HG03159 (cell line): Measurements from ENCODE around the gene CLNK.
A peak's percentile ranks its signal among the peaks of the same experiment; 100 is the strongest.

Experiments used
- ATAC-seq: cut with Tn5 transposase; IDR thresholded peaks from one replicate; pipeline ENCODE4 v1.9.1; 2021; ENCODE audit warnings: mild to moderate bottlenecking, moderate library complexity; ENCODE audit not compliant: unreplicated experiment

Gene CLNK

DNA sequence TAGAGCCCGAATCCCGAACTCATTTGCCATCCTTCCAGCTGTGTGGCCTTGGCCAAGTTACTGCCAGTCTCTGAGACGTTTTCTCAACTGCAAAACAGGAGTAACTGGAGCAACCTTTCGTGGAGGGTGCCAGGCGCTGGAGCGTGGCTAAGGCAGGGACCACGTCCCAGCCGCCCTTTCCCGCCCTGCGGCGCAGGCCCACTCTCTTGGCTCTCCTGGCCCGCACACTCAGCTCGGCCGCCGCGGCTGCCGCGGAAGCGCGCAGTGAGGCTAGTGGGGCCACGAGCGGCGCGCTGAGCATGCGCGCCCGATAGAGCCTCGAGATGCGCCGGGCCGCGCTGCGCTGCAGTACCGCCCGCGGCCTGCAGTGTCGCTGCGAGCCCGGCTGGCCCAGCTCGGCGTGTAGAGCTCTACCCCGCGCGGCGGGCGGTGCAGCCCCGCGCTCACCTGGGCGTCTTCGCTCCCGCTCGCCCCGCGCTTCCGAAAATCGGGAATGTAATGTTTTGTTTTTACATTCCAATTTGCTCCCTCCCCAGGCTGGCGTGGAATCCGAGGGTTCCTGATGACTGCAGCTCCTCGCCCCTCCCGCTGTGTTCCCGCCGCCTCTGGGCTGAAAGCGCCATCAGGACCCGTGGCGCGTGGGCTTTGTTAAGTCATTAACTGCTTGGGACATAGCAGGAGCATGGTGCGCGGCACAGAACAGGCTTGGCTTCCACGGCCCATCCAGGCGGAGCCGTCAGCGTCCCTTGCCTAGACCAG lies 223.3 kb downstream of the CLNK start:
- ATAC-seq = peak; percentile 80

DNA sequence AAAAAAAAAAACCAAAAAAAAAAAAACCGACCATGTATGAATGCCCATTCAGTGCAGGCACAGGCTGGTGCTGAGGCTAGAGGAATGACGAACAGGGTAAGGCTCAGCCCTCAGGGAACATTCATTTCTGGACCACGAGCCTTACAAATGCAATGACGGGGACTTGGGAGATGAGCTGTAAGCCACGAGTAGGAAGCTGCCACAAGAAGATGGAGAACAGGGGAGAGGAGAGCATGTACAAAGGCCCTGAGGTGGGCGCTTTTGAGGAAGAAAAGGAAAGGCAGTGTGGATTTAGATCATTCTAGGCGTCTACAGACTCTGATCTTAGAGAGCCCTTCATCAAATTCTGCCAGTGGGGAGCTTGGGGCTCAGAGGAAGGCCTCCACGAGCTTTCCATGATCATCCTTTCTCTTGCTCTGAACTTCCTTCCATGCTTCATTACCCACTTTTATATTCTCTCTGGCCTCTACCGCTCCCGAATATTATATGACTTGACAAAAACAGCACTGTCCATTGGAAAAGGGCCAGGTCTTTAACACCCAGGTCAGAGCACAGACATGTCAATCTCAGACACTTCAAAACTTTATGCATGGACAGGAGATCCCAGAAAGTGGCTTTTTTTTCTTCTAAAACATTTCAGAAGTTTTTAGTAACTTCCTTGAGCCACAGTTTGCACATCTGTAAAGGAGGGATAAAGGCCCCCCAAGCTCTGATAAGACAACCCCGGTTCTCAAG lies 224.1 kb downstream of the CLNK start:
- ATAC-seq = no peak

DNA sequence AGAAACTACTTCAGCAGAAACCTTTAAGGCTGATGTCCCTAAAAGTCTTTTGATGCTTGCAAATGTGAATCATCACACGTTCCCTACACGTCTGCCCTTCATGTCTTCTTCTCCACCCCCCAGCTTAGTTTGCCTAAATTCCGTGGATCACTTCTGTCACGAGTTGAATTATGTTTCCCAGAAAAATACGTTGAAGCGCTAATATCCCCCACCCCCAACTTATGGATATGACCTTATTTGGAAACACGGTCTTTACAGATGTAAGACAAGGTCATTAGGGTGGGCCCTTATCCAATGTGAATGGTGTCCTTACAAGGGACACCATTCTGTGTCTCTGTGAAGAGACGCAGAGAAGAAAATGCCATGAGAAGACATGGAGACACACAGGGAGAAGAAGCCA lies 225.3 kb downstream of the CLNK start:
- ATAC-seq = no peak

DNA sequence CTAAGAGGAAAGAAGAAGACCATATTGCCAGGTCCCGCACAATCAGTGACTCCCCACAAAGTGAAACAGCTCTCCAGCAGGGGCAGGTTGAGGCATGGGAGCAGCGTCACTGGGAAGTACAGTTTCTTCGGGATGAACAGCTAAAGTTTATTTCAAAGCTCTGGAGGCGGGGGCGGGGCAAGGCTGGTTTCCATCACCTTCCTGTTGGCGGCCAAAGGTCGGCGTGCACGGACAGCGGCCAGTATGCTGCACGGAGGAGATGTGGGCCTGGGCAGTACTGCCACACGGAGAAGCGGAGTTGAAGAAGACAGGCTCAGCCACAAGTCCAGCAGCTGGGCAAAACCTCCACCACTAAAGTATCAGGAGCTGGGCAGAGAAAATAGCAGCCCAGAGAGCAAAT lies 226.4 kb downstream of the CLNK start:
- no peak for ATAC-seq

DNA sequence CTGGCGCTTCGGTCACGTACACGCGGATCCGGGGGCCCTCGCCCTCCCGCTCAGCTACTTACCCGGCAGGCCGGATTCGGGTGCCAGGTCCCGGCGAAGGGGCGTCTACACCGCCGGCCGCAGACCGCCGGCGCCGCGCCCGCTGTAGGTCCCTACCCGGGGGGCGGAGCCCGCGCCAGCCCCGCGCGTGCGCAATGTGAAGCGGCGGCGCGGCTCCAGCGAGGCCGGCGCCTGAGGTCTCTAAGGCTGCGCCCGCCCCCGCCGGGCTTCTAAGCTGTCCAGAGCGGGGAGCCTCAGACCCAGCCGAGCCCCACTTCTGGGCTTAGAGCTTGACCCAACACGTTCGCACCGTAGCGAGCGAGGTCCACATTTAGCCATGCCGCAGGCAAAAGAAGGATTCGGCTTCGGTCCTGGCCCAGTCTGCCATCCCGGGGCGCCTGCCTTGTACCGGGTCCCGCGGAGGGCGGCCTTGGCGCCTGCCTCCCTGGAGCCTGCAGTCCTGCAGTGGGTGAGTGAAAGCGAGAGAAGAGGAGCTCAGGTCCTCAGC lies 227.2 kb downstream of the CLNK start, which contains the start of gene ZNF518B:
ZNF518B (minus strand) TSS at position 172 of the 547 bp plus-strand sequence. CDS start 11,098 bp downstream, outside the sequence.
- ATAC-seq = peak; percentile 74

DNA sequence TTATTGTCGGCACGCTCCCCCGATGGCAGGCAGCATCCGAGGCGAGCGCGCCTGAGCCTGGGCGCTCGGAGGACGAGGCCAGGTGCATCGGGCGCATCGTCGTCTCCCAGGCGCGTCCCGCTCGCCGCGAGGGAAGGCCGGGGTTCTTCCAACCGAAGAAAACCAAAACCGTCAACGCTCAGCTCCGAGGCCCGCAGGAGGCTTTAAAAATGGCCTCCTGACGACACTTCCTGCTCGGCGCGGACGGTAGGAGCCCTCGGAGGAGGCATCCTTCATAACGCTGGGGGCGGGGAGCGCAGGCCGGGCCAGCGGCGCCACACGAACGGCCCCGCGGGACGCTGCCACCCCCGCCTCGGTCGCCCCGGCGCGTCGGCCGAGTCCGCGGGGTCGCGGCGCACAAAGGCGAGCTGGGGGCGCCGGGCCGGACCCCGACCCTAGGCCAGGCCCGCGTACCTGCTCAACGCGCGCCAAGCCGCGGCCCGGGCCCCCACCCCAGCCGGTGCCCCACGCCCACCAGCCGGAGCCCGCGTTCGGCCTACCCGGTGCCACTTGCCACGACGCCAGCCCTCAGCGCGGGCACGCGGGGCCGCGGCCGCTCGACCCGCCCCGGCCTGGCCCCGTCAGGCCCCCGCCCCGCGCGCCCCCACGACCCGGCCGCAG lies 227.8 kb downstream of the CLNK start:
- peak; percentile 57 for ATAC-seq

DNA sequence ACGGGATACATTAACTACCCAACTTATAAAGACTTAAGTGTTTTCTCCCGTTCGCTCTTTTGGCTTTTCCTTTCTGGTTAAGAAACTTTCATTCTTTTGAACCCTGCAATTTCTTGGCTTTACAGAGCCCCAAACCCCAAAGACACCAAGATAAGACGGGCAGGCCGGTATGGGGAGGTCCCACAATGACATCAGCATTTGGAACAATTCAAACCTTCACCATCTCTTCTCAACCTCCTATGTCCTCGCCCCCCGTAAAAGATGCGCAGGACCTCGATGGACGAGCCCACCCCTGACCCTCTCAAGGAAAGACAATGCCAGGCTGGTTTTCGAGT lies 228.3 kb downstream of the CLNK start:
- ATAC-seq = no peak

DNA sequence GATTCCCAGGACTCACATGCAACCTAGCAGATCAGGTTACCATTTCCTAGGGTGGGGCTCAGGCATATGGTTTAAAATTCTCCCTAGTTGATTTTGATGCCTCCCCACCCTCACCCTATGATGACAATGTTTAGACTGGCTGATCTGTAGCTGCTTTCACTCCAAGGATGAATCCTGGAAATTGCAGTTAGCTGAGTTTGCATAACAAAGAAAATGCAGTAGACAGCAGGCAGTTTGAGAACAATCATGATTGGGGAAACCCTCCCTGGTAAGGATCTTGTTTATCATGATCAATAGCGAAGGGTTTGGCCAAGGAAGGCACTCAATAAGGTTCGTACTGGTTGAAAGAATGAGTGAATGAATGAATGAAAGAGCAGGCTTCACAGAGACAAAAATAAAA lies 229.4 kb downstream of the CLNK start:
- no peak for ATAC-seq

DNA sequence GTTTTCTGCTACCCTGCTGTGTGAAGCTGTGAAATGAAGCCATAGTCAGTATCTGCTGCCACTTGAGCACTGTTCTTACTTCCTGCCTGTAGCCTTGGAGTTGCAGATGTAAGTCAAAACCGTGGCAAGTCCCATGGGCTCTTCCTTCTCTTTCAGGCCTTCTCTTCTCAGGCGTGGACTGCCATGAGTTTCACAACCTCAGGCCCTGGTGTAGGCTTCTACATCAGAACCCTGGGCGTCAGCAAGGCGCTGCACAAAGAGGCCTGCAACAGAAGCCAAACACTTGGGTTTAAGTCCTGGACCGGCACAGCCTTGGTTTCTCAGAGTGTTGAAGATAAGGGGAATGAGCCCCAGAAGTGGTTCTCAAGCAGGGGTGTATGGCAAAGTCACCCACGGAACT lies 229.8 kb downstream of the CLNK start:
- no peak for ATAC-seq

DNA sequence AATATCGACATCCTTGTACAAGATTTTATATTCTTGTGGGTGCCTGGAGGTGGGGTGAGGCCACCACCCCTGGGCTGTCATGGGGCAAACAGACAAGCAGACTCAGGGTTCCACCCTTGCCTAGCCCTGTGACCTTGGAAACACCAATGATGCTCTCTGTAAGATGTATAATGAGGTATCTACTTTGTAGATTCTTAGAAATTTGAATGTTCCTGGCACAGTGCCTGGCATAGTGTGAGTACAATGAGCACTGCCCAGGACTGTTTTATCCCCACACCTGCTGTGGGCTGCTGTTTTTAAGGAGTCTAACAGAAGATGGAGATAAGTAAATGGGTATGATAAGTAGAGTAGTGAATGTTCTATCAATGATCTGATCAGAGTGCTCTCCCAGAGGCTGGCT lies 230.4 kb downstream of the CLNK start:
- no peak for ATAC-seq

DNA sequence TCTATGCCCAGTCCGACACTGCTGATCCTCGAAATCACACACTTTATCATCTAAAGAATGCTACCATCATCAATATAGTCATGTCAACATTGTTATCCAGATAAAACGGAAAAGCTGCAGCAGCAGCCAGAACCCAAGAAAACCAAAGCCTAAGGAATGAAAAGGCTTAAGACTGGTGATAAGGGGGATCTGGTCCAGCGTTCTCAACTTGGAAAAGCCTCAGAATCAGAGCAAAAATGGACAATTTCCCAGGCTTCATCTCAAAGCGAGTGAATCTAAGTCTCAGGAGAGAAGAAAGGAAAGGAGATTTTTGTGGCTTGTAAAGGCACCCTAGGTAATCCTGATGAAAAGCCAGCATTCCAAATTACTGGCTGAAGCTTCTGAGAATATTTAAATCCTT lies 235.6 kb downstream of the CLNK start:
- ATAC-seq = no peak

DNA sequence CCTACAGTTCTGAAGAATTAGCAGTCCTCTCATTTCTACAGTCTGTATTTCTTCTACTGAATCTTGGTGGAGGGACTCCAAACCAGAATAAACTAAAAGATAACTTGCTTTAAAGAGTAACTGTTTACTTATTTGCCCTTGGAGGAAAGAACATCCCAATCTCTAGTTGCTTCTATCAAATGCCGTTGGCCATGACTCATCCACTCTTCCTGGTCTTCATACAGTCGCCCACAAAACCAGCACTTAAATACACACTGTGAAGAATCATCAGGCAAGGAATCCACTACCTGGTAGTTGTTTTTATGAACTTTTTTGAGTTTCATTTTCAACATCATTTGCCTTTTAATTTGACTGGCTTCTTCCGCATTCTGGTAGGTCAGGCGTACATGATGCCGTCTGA lies 241.6 kb downstream of the CLNK start:
- no peak for ATAC-seq

DNA sequence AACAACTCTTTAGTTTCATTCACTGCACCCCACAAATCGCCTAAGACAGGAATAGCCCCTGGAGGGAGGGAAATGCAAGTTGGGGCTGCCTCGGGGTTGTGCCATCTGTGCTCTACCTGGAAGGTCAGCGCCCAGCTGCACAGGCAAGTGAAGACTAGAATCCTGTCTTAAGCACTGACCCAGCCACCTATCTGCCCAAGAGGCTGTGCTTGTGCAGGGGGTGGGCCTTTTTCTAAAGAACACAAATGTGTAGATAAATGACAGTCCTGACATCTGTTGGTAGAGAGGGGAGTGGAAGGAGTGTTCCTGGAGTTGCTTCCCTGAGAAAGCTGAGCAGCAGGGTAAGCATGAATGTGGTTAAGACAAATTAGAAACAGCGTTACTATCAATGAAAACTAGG lies 243.1 kb downstream of the CLNK start:
- no peak for ATAC-seq

DNA sequence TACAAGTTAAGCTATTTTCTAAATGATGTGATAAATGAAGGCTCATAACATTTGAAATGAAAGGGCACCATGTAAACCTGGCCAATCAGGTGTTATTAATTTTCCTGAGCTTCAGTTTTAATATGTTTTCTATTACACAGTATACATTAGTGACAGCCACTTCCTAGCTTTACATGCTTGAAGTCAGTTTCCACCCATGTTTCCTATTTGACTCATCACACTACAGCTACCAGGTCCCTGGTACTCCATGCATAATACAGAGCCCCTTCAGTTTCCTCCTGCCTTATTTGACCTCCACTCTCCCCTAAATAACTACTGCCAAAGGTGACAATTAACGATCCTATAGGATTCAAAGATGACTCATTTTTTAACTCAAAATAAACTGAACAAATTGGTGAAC lies 245.6 kb downstream of the CLNK start:
- no peak for ATAC-seq

DNA sequence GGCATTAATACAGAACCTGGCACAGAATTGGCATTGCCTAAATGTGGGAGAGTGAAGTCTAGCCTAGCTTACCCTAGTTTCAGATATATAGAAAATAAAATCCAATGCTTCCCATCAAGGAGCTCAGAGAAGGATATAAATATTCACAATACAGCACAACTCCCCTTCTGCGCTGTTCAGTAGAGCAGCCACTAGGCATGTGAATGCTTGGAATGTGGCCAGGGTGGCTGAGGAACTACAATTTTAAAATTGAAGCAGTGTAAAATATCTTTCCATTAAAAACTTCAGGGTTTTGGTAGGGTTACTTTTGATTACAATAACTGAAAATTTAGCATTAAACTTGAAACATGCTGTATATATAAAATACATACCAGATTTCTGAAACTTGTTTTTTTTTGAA lies 246.8 kb downstream of the CLNK start:
- no peak for ATAC-seq
